GM04503 (cell line): ENCODE results near the gene CCNC.

Experiments
- DNase-seq: peaks from one replicate; pipeline ENCODE4 v3.0.0-alpha.2; 2012; ENCODE audit warnings: low read depth

The CCNC gene

GRCh38 chr6:99545442-99545841 lies 23.0 kb downstream of the CCNC start:
- no peak for DNase-seq

GRCh38 chr6:99543968-99544367 lies 24.5 kb downstream of the CCNC start:
- no peak for DNase-seq

- DNase-seq: no peak
Measured at GRCh38 chr6:99530627-99531026, 37.8 kb downstream of the CCNC start.

GRCh38 chr6:99522531-99522930 lies 45.9 kb downstream of the CCNC start:
- DNase-seq: no peak

- peak; percentile 28 for DNase-seq
Measured at GRCh38 chr6:99521633-99522151, 46.8 kb downstream of the CCNC start.

DNA sequence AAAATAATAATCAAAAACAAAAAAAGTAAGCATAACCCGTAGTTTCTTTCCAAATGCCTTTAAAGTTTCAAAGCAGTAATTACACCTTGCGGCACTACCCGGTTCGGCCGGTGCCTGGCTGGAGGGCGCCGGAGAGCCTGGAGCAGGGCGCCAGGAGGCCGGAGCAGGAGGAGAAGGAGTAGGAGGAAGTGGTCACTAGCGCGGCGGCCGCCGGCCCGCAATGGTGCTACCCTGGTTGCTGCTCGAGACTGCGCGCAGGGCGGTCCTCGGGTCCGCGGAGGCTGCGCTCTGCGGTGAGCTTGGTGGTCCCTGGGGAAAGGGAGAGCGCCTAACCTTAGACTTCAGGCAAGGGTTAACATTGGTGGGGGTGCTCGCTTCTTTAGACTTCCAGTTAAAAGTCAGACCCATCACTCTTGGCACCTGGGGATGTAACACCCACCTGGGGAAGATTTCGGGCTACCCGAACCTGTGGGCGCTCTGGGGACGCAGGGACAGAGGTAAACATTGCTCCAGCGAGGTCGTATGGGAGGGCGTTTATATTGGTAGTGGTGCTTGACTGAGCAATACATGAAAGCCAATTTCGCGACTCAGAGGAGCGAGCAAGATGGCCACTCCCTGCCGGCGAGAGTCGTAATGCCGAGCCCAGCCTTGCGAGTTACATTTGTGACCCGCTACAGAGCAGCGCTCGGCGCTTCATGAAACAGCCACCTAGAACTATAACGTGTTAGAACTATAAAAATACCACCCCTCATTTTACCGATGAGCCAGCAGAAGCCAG lies 47.4 kb downstream of the CCNC start:
- peak; percentile 27 for DNase-seq

- no peak for DNase-seq
Measured at GRCh38 chr6:99519446-99519845, 49.0 kb downstream of the CCNC start.

DNA sequence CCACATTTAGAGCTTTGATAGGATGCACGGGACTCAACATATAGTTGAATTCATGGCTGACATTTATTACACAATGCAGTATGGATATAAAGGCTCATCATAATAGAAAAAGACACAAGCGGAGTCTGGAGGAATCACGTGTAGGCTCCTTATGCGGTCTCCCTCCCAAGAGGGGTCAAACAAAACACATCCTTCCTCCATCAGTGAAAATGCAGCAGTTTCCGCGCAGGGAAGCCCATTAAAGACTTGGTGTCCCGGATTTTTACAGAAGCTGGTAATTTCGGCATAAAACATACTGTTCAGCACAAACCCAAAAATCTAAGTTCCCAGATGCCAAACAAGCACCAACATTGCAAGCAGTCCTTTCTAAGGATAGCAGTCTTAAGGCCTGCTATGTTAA lies 54.4 kb downstream of the CCNC start:
- no peak for DNase-seq

DNA sequence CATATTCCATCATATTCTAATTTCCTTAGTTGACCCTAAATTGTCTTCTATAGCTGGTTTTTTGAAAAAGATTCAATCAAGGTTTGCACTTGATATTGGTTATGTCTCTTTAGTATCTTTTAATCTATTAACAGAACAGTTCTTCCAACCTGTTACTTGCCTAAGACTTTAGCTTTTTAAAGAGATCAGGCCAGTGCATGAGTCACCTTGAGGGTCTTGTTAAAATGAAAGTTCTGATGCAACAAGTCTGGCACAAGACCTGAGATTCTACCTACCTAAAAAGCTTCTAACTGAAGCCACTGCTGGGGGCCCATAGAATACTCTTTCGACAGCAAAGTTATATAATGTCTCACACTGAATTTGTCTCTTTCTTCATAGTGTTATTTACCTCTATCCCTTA lies 56.4 kb downstream of the CCNC start:
- no peak for DNase-seq

- no peak for DNase-seq
Measured at GRCh38 chr6:99507648-99508047, 60.8 kb downstream of the CCNC start.

- no peak for DNase-seq
Measured at GRCh38 chr6:99501762-99502161, 66.7 kb downstream of the CCNC start.

DNA sequence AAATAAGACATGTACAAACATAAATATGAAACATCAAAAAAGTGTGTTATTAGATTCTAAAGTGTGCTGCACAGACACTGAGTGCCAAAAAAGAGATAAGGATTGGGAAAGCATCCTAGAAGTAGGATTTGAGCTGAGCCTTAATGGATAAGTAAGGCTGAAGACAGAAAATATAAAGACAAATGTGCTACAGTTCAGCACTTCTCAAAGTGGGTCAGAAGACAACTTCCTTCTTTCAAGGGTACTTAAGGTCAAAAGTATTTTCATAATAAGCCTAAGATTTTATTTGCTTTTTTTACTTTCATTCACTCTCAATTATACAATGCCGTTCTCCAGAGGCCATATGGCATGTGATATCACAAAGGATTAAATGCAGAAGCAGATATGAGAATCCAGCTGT lies 70.0 kb downstream of the CCNC start:
- no peak for DNase-seq

DNA sequence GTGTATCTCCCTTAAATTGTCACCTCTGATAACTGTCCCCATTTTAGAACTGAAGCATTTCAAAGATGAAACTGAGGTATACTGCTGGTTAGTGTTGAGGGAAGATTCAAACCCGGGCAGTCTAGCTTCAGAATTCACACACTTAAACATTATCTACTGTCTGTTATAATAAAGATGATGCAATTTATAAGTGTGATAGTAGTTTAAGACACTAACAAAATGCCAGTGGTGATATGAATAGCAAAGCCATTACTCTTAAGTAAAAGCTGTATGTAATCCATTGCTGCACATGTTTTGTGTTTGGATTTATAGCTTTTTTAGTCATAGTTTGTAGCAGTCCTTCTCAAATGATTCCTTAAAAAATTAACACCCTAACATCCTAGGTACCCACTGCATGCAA lies 73.0 kb downstream of the CCNC start:
- no peak for DNase-seq
